Stomach (tissue), 4 donors: ENCODE results near the gene RIC1.

Experiments
- CTCF ChIP-seq, 7 experiments: fragments of 450-650 bp in 4 of 7; fragments of 200-600 bp in 3 of 7; sonication (generic) in 3 of 7; IDR thresholded peaks; one replicate each; pipeline ENCODE4 v1.5.1; 2016 to 2019; ENCODE audit warnings: antibody characterized with exemption in 7 of 7, control low read depth in 2 of 7, mild to moderate bottlenecking in 1 of 7
- EP300 ChIP-seq: sonication (generic); formaldehyde crosslinking; IDR thresholded peaks from one replicate; pipeline ENCODE4 v1.6.1; 2017; ENCODE audit warnings: antibody characterized with exemption

GRCh38 chr9:5721279-5722087 lies 92.6 kb downstream of the RIC1 start:
- no peak for TF ChIP-seq CTCF (IDR thresholded peaks at IDR 0.05)
- no peak for TF ChIP-seq EP300
